ENCODE data around the gene MFSD11. TPM values are rescaled to one million over a fixed set of nuclear protein-coding genes. Genes with fewer than 3 reads are reported as not detected.
"Not testable (repeated sequence)": the region's sequence is repeated elsewhere in the genome, so short reads cannot be mapped to it uniquely, and the experiment has no call there.

The MFSD11 gene
- total RNA-seq (10 to 100 TPM; 28.2 to 30.4 TPM), polyA plus RNA-seq (10 to 100 TPM; 18.1 to 23.6 (median 18.9) TPM), total RNA-seq (15.5 to 51.0 (median 23.1) reads per million in 6 experiments)

GRCh38 chr17:76737676-76738467 lies at the start of gene MFSD11:
MFSD11 (plus strand) TSS chr17:76738119; CDS start chr17:76738353, 234 bp downstream.
- peak within 1 kb of the TSS; percentile 93 to 97 (median 96) for H3K4me3 Mint-ChIP-seq
- H3K27ac Mint-ChIP-seq: peak within 1 kb of the TSS; percentile 96 to 100 (median 98)
- peak; percentile 61 to 70 for ATAC-seq
- POLR2A ChIA-PET: interaction anchor here (0.5 to 7.2 kb wide), 22 partner anchors 10 to 1384 kb away, joined by 3 to 184 read pairs (median 4); partner anchors contain the start of genes JMJD6, METTL23, SEC14L1 and TMEM94
- H3K27me3 Mint-ChIP-seq: no peaks in the 10 kb centered on the region
- H3K4me1 Mint-ChIP-seq: peaks cover 34 to 60% (median 50%) of the 10 kb centered on the region in 4 donors
- H3K36me3 Mint-ChIP-seq: peaks cover 27 to 54% (median 34%) of the 10 kb centered on the region in 3 donors
- DNase-seq: peak; percentile 85 to 97 (median 92)
- no peaks in the 10 kb centered on the region for H3K9me3 Mint-ChIP-seq

GRCh38 chr17:76688165-76688622 lies 49.7 kb upstream of the MFSD11 start:
- Mint-ChIP-seq H3K4me3 (no peak overlapping the region), H3K9me3 (no peaks in the 10 kb centered on the region), H3K36me3 (no peaks in the 10 kb centered on the region), H3K27ac (no peak overlapping the region), H3K27me3 (no peaks in the 10 kb centered on the region), H3K4me1 (no peaks in the 10 kb centered on the region)
- POLR2A ChIA-PET: no interaction called here
- ATAC-seq (no peak), DNase-seq (no peak)

GRCh38 chr17:76689859-76690258 lies 48.1 kb upstream of the MFSD11 start:
- H3K4me3 Mint-ChIP-seq: no peak overlapping the region
- no peaks in the 10 kb centered on the region for H3K36me3 Mint-ChIP-seq
- no peak overlapping the region for H3K27ac Mint-ChIP-seq
- POLR2A ChIA-PET: no interaction called here
- no peaks in the 10 kb centered on the region for H3K4me1 Mint-ChIP-seq
- no peak for DNase-seq
- no peak for ATAC-seq
- H3K27me3 Mint-ChIP-seq: no peaks in the 10 kb centered on the region
- H3K9me3 Mint-ChIP-seq: no peaks in the 10 kb centered on the region

- peaks cover 0 to 5% (median 3%) of the 10 kb centered on the region in 4 donors for H3K4me1 Mint-ChIP-seq
- H3K27ac Mint-ChIP-seq: no peak overlapping the region
- POLR2A ChIA-PET: no interaction called here
Observed at GRCh38 chr17:76690596-76691280, 47.2 kb upstream of the MFSD11 start.

GRCh38 chr17:76691379-76692191 lies 46.3 kb upstream of the MFSD11 start:
- H3K36me3 Mint-ChIP-seq: no peaks in the 10 kb centered on the region
- H3K4me3 Mint-ChIP-seq: no peak overlapping the region
- peak overlapping the region in 1 of 10 donors; percentile 67 for H3K27ac Mint-ChIP-seq
- DNase-seq: no peak
- H3K27me3 Mint-ChIP-seq: no peaks in the 10 kb centered on the region
- H3K9me3 Mint-ChIP-seq: no peaks in the 10 kb centered on the region
- POLR2A ChIA-PET: no interaction called here
- no peak for ATAC-seq
- H3K4me1 Mint-ChIP-seq: peaks cover under 1 to 8% (median 5%) of the 10 kb centered on the region in 4 donors

More at GRCh38 chr17:76690596-76691280, 47.2 kb upstream of the MFSD11 start:
- ATAC-seq (no peak), DNase-seq (no peak)
- Mint-ChIP-seq H3K27me3 (no peaks in the 10 kb centered on the region), H3K36me3 (no peaks in the 10 kb centered on the region), H3K9me3 (no peaks in the 10 kb centered on the region), H3K4me3 (no peak overlapping the region)

- no peak for DNase-seq
- H3K9me3 Mint-ChIP-seq: no peaks in the 10 kb centered on the region
- peaks cover 2 to 10% (median 5%) of the 10 kb centered on the region in 4 donors for H3K4me1 Mint-ChIP-seq
- H3K36me3 Mint-ChIP-seq: no peaks in the 10 kb centered on the region
- no peak overlapping the region for H3K4me3 Mint-ChIP-seq
- POLR2A ChIA-PET: interaction anchor here (0.6 kb wide), 1 partner anchor 64 kb away, joined by 4 read pairs; no protein-coding TSS in a partner anchor
- H3K27ac Mint-ChIP-seq: peak overlapping the region in 2 of 10 donors; percentile 52 to 74
- no peak for ATAC-seq
- H3K27me3 Mint-ChIP-seq: no peaks in the 10 kb centered on the region
Observed at GRCh38 chr17:76695059-76695831, 42.7 kb upstream of the MFSD11 start.

GRCh38 chr17:76696763-76697701 lies 40.9 kb upstream of the MFSD11 start:
- Mint-ChIP-seq H3K4me1 (peaks cover 2 to 14% (median 5%) of the 10 kb centered on the region in 4 donors), H3K27me3 (no peaks in the 10 kb centered on the region), H3K27ac (peak overlapping the region in 2 of 10 donors; percentile 72 to 83), H3K36me3 (no peaks in the 10 kb centered on the region), H3K4me3 (no peak overlapping the region), H3K9me3 (no peaks in the 10 kb centered on the region)
- no peak for ATAC-seq
- no peak for DNase-seq
- POLR2A ChIA-PET: no interaction called here

- H3K4me3 Mint-ChIP-seq: no peak overlapping the region
- no peaks in the 10 kb centered on the region for H3K9me3 Mint-ChIP-seq
- peak overlapping the region in 1 of 10 donors; percentile 88 for H3K27ac Mint-ChIP-seq
- DNase-seq (no peak), ATAC-seq (no peak)
- H3K36me3 Mint-ChIP-seq: no peaks in the 10 kb centered on the region
- H3K4me1 Mint-ChIP-seq: peaks cover 2 to 14% (median 5%) of the 10 kb centered on the region in 4 donors
- H3K27me3 Mint-ChIP-seq: no peaks in the 10 kb centered on the region
- POLR2A ChIA-PET: interaction anchor here (0.6 kb wide), 1 partner anchor 211 kb away, joined by 4 read pairs; no protein-coding TSS in a partner anchor
Observed at GRCh38 chr17:76697702-76698465, 40.0 kb upstream of the MFSD11 start.

- H3K9me3 Mint-ChIP-seq, H3K27ac Mint-ChIP-seq, H3K4me3 Mint-ChIP-seq, H3K27me3 Mint-ChIP-seq, ATAC-seq, H3K36me3 Mint-ChIP-seq: not testable (repeated sequence)
- POLR2A ChIA-PET: interaction anchor here (0.6 kb wide), 1 partner anchor 211 kb away, joined by 4 read pairs; no protein-coding TSS in a partner anchor
- DNase-seq: peak in 1 of 10 donors; percentile 42
- peaks cover 2 to 14% (median 5%) of the 10 kb centered on the region in 4 donors for H3K4me1 Mint-ChIP-seq
Observed at GRCh38 chr17:76698466-76698977, 39.4 kb upstream of the MFSD11 start.

GRCh38 chr17:76700270-76700616 lies 37.7 kb upstream of the MFSD11 start:
- Mint-ChIP-seq H3K27ac (peak overlapping the region in 7 of 10 donors; percentile 11 to 86 (median 43)), H3K36me3 (no peaks in the 10 kb centered on the region), H3K27me3 (no peaks in the 10 kb centered on the region), H3K4me3 (peak overlapping the region in 1 of 10 donors; percentile 1), H3K9me3 (no peaks in the 10 kb centered on the region), H3K4me1 (peaks cover 2 to 14% (median 5%) of the 10 kb centered on the region in 4 donors)
- DNase-seq (peak in 1 of 10 donors; percentile 4), ATAC-seq (peak in 1 of 2 donors; percentile 39)
- POLR2A ChIA-PET: no interaction called here

Measured in naive thymus-derived CD8-positive, alpha-beta T cell (primary cell).